HG02943 (cell line): ENCODE data around the gene CRTC3.
"Not testable (repeated sequence)": the region's sequence is repeated elsewhere in the genome, so short reads cannot be mapped to it uniquely, and the experiment has no call there.

ENCODE experiments used
- ATAC-seq: cut with Tn5 transposase; IDR thresholded peaks from one replicate; pipeline ENCODE4 v1.9.1; 2021; ENCODE audit warnings: mild to moderate bottlenecking, low read depth, moderate library complexity; ENCODE audit not compliant: unreplicated experiment

Gene CRTC3

GRCh38 chr15:90667073-90667754 lies 137.5 kb downstream of the CRTC3 start:
- ATAC-seq = no peak

DNA sequence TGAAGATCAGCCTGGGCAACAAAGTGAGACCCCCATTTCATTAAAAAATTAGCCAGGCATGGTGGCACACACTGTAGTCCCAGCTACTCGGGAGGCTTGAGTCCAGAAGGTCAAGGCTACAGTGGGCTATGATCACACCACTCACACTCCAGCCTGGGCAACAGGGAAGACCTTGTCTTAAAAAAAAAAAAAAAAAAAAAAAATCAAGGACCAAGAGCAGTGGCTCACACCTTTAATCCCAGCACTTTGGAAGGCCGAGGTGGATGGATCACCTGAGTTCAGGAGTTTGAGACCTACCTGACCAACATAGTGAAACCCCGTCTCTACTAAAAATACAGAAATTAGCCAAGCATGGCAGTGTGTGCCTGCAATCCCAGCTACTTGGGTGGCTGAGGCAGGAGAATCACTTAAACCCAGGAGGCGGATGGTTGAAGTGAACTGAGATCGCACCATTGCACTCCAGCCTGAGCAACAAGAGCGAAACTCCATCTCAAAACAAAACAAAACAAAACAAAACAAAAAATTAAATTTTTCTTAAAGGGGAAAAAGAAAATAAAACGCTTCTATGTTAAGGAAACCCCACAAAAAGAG lies 138.1 kb downstream of the CRTC3 start:
- not testable (repeated sequence) for ATAC-seq

DNA sequence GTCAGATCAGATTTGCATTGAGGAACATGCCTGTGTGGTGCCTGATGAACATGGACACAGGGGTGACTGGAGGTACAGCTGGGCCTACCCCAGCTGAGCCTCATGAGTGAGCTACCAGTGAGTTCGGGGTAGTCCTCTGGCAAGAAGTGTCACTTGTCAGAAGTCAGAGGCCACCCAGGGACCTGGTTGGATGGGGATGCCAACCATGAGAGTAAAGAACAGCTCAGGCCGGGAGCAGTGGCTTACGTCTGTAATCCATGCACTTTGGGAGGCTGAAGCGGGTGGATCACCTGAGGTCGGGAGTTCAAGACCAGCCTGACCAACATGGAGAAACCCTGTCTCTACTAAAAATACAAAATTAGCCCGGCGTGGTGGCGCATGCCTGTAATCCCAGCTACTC lies 140.9 kb downstream of the CRTC3 start:
- ATAC-seq = not testable (repeated sequence)

GRCh38 chr15:90671216-90671615 lies 141.5 kb downstream of the CRTC3 start:
- ATAC-seq = no peak

- ATAC-seq = not testable (repeated sequence)
Measured at GRCh38 chr15:90673357-90673756, 143.6 kb downstream of the CRTC3 start.

DNA sequence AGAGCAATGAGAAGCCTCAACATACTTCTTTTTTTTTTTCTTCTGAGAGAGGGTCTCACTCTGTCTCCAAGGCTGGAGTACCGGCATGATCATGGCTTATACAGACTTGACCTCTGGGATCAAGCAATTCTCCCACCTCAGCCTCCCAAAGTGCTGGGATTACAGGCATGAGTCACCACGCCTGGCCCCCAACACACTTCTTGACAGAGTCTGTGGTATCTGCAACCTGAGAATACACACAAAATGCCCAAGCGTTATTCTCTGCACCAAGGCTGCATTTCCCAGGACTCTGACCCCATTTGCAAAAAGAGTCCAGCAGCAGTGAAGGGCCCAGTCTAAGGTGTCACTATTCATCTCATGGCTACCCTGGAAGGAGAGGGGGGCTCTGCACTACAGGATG lies 144.8 kb downstream of the CRTC3 start:
- no peak for ATAC-seq

DNA sequence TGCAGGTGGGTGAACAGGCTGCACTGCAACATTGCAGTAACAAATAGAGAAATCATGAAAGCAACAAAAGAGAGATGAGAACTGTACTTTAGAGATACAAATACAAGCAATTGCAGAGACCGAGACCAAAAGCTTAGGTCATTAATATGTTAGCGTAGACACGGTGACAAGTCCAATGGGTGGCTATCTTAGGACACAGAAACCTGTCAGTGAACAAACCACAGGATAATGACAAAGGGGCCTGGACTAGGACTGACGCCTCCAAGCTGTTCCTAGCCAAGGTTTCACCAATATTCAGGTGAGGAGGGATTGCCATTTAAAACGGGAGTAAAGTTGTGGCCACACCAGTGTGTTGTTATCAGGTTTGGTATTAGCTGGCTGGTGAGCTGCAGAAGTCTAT lies 145.7 kb downstream of the CRTC3 start:
- ATAC-seq = no peak

- ATAC-seq = no peak
Measured at GRCh38 chr15:90677807-90678790, 148.4 kb downstream of the CRTC3 start.

- no peak for ATAC-seq
Measured at GRCh38 chr15:90679959-90680358, 150.2 kb downstream of the CRTC3 start.

DNA sequence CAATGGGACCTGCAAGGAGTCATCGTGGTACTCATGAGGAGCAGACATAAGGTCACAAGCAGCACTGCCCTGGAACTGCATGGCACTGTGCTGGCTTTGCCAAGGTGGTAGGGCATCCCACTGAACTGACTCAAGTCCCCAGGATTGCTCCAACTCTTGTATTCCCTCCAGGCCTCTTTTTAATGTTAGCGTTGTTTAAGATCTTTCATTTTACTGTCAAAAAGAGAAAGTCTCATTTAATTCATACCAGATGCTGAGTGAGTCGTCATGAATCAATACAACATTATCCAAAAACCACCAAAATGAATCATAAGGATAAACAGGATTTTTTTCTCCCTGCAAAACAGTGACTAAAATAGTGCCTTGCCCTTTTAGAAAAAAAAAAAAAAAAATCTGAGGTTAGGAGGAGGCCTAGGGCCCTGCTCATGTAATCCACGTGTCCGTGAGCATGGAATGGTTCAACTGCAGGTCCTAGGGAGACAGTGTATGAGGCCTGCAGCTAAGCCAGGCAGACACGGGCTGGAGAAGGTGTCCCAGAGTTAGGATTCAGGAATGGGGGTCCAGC lies 150.7 kb downstream of the CRTC3 start:
- ATAC-seq = no peak

DNA sequence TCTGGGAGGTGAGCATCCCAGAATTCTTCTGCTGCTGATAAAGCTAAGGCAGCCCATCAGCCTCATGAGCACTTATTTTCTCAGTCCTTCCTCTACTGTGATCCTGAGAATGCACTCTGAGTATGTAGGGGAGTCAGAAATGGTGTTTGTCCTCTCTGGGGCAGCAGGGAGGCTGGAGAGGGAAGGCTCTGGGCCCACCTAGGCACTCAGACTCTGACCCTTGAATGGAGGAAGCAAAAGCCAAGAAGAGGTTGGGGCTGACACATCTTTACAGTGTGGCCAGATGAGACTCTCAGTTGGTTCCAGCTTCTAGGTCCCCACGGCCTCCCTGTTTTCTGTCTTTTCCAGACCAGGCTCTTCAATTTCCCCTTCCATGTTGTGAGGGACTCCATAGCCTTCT lies 151.3 kb downstream of the CRTC3 start:
- no peak for ATAC-seq

DNA sequence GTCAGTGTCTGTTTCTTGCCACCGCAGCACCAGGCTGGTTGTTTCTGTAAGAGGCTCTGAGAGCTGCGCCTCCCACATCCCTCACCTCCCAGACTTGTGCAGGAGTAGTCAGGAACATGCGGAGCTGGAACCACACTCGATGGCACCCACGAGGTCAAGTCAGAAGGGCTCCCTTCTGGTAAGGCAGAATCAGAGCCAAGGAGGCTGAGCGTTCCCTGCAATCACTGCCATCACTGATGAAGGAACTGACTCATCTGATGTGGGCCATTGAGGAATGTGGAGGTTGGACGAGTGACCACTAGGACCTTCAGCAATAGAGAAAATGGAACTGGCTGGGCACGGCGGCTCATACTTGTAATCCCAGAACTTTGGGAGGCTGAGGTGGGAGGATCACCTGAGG lies 151.8 kb downstream of the CRTC3 start:
- no peak for ATAC-seq

DNA sequence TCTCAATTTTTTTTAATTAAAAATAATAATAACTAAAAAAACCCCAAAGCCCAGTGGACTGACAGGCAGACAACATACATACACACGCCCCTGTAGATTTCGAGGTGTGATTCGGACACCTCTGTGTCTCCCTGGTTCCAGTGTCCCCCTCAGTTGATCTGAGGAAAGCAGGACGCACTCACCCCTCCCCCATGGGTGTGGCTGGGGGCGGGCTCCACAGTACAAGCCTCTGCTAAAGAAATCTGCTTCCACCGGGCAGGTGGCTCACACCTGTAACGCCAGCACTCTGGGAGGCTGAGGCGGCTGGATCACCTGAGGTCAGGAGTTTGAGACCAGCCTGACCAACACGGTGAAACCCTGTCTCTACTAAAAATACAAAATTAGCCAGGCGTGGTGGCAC lies 153.6 kb downstream of the CRTC3 start:
- ATAC-seq = no peak

GRCh38 chr15:90683876-90684275 lies 154.2 kb downstream of the CRTC3 start:
- ATAC-seq = no peak

DNA sequence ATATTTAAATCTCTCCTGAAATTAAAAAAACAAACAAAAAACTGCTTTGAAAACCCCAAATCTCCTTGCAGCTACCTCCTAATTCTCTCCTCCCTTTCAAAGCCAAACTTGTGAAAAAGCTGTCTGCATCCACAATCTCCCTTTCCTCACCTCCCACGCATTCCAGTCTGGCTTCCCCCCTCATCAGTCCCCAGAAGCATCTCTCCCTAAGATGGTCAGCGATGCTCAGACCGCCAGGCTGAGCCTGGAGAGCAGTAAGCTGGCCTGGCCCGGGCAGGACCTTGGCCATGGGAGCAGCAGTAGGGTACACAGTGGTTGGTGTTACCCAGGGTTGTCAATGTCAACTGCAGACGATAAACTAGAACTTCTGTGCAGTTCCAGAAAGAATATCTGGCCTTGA lies 154.6 kb downstream of the CRTC3 start:
- no peak for ATAC-seq

DNA sequence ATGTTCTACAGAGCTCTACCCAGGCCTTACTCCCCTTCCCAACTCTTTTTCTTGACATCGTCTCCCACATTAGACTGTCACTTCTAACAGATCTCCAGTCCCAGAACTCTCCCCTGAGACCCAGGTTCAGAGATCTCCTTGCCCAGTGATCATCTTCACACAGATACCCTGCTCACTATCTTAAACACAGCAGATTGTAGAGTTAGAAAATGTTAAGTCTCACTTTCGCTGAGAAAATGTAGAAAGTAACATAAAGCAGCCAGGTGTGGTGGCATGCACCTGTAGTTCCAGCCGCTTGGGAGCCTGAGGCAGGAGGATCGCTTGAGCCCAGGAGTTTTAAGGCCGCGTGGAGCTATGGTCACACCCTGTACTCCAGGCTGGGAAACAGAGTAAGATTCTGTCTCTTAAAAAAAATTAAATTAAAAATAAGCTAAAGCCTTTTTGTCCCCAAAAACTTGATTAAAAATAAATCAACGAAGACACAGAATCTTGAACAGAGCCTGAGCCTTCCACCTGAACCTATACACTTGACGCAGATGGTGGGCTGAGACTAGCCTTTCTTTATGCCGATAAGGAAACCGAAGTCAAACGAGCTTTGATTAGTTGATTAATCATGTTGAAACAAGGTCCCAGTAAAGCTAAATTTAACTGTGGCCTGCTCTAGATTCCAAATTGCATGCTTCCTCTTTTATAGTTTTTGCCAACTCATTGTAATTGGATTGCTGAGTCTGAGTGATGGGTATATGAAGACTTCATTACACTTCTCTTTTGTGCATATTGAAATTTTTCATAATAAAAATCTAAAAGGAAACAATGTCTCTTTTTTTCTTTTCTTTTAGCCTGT lies 156.1 kb downstream of the CRTC3 start:
- no peak for ATAC-seq

- peak; percentile 90 for ATAC-seq
Measured at GRCh38 chr15:90686435-90687218, 156.9 kb downstream of the CRTC3 start.

- ATAC-seq = not testable (repeated sequence)
Measured at GRCh38 chr15:90689326-90689961, 159.7 kb downstream of the CRTC3 start.

- no peak for ATAC-seq
Measured at GRCh38 chr15:90690585-90690984, 160.9 kb downstream of the CRTC3 start.
